PC-9 (cell line): Measurements from ENCODE around the gene HSF2.

ENCODE experiments used
- EZH2 ChIP-seq: fragments of 200-600 bp; sonication (generic); IDR thresholded peaks from 2 replicates; pipeline ENCODE4 v1.8.0; 2017; ENCODE audit warnings: antibody characterized with exemption, low read depth
- TF ChIP-seq, protein P1 (sequence below): fragments of 200-600 bp; sonication (generic); conservative IDR thresholded peaks from 2 replicates; pipeline ENCODE4 v1.6.1; 2017; ENCODE audit warnings: mixed run types, antibody characterized with exemption, mild to moderate bottlenecking, moderate library complexity

DNA sequence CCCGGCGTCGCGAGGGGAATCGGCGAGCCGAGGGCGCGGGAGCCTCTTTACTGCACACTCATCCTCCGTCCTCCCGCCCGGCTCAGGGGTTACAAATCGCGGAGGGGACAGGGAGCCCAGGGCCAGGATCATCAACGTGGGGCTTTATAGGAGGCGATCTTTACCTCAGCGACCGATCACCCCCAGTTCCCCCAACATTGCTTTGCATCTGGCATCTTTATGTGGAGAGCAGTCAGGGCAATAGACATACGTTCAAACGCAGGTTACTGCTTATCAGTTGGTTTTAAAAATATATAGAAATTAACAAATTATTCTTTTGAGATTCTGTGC, 634 bp downstream of the HSF2 start:
- TF ChIP-seq, protein P1, sequence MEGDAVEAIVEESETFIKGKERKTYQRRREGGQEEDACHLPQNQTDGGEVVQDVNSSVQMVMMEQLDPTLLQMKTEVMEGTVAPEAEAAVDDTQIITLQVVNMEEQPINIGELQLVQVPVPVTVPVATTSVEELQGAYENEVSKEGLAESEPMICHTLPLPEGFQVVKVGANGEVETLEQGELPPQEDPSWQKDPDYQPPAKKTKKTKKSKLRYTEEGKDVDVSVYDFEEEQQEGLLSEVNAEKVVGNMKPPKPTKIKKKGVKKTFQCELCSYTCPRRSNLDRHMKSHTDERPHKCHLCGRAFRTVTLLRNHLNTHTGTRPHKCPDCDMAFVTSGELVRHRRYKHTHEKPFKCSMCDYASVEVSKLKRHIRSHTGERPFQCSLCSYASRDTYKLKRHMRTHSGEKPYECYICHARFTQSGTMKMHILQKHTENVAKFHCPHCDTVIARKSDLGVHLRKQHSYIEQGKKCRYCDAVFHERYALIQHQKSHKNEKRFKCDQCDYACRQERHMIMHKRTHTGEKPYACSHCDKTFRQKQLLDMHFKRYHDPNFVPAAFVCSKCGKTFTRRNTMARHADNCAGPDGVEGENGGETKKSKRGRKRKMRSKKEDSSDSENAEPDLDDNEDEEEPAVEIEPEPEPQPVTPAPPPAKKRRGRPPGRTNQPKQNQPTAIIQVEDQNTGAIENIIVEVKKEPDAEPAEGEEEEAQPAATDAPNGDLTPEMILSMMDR, result no peak
- no peak for TF ChIP-seq EZH2
